Measurements from ENCODE around the gene COL21A1.

COL21A1 gene

DNA sequence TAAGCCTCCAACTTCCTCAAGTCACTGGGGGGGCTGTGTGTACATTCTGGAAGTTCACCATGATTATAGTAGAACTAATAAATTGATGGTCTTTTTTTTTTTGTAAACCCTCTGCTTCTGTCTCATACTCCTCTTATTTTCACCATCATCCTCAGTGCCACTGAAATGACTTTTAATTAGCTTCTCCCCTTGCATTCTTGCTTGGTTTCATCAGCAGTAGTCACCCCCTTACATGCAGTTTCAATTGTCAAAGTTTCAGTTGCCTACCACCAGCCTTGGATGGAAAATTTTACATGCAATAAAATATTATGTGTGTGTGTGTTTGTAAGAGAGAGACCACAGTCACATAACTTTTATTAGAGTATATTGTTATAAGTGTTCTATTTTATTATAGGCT, 196.2 kb downstream of the COL21A1 start:
- no peak for DNase-seq (ENCODE audit: low spot score)
- TF ChIP-seq, protein P1, sequence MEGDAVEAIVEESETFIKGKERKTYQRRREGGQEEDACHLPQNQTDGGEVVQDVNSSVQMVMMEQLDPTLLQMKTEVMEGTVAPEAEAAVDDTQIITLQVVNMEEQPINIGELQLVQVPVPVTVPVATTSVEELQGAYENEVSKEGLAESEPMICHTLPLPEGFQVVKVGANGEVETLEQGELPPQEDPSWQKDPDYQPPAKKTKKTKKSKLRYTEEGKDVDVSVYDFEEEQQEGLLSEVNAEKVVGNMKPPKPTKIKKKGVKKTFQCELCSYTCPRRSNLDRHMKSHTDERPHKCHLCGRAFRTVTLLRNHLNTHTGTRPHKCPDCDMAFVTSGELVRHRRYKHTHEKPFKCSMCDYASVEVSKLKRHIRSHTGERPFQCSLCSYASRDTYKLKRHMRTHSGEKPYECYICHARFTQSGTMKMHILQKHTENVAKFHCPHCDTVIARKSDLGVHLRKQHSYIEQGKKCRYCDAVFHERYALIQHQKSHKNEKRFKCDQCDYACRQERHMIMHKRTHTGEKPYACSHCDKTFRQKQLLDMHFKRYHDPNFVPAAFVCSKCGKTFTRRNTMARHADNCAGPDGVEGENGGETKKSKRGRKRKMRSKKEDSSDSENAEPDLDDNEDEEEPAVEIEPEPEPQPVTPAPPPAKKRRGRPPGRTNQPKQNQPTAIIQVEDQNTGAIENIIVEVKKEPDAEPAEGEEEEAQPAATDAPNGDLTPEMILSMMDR (IDR thresholded peaks at IDR 0.05; ENCODE audit: extremely low read depth, missing control alignments), result no peak

DNA sequence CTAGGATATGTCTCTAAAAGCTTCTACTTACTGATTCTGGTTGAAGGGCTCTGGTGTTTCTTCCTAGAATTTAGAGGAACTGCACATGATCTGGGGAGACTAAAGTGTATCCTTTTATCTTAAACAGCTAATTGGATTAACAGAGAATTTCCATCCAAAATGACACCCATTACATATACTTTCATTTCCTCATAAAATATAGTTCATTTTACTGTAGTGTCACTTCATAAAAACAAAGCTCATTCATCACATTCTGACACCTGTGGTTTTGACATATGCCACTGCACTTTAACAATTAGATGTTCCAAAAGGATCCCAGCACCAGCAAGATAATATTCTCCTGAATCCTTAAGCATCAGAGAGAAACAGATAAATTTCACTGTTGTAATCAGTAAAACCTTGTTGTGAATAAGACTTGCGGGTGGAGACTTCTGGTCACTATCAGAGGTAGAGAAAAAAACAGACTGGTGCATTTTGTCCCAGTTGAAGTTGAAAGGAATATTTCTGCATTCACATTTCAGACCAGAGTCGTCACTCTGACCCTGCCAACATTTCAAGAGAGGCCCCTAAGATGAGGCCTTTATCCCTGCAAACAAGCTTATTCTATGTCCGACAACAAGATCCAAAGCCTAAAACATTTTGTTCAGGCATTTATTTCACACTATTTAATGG, 196.7 kb downstream of the COL21A1 start:
- TF ChIP-seq, protein P1 (IDR thresholded peaks at IDR 0.05; ENCODE audit: extremely low read depth, missing control alignments), result no peak
- DNase-seq (ENCODE audit: low spot score), result no peak

DNA sequence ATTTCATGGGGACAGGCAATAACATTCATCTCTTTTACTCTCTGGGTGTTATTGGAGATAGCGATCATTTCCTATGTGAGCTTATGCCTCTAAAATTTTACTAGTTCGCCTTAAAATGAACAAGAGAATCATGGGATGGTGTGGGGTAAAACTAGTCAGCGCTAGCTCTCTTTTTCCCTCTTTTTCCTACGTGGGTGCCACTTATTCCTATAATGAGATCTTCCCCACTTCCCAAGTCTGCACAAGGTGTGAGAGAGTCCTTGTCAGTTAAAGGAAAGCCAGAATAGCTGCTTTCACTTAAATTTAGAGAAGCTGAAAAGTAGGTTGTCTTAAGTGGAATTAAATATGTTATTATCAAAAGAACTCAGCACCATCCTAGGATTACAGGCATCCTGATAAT, 198.8 kb downstream of the COL21A1 start:
- DNase-seq (ENCODE audit: low spot score), result no peak
- TF ChIP-seq, protein P1 (IDR thresholded peaks at IDR 0.05; ENCODE audit: extremely low read depth, missing control alignments), result no peak

DNA sequence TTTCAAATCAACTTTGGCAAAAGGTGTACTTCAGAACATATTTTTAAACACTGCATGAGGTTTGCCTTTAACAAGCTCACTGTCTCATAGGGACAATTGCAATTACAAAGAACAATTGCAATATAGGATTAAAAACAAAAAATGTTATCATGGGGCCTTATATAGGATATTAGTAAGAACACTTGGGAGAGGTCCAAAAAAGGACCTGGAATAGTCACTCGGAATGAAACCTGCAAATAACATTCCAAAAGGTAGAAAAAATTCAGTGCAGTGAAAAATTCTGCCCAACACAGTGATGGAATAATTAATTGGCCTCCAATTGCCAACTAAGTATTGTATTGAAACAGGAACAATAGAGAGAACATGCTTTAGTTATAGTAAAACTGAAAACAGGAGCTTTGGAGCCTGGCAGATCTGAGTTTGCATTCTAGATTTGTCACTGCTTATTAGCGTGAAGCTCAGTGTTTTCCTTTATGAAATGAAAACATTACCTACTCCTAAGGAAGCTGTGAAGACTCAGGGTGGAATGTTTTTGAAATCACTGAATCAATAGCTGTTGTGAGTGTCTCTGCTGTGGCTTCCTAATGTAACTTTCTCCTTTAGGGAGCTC, 199.3 kb downstream of the COL21A1 start:
- TF ChIP-seq, protein P1 (IDR thresholded peaks at IDR 0.05; ENCODE audit: extremely low read depth, missing control alignments), result no peak

DNA sequence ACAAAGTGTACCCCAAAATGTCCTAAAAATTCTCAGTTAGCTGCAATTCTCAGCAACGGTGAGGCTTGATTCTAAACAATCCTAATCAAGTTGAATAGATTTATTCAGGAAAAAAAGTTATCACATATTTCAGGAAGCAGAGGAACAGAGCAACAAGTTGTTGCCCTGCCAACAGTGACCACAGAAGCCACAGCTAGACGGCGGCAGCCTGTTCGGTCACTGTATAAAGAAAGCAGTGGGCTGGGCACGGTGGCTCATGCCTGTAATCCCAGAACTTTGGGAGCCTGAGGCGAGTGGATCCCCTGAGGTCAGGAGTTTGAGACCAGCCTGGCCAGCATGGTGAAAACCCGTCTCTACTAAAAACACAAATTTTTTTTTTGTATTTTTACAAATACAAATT, 200.8 kb downstream of the COL21A1 start:
- no peak for DNase-seq (ENCODE audit: low spot score)
- TF ChIP-seq, protein P1 (IDR thresholded peaks at IDR 0.05; ENCODE audit: extremely low read depth, missing control alignments), result no peak

More for the DNA sequence above, 199.3 kb downstream of the COL21A1 start:
- no peak for DNase-seq (ENCODE audit: low spot score)

DNA sequence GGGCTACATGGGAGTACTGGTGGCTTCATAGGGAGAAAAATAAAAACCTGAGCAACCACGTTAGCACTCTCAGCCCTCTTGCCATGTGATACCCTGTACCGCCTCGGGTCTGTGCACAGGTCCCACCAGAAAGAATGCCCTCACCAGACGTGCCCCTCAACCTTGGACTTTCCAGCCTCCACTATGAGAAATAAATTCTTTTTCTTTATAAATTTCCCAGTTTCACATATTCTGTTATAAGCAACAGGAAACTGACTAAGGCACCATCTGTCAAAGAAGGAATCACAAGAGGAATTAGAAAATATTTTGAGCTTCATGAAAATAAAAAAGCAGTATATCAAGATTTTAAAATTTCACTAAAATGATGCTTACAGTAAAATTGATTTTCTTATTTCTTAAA, 203.6 kb downstream of the COL21A1 start:
- DNase-seq (ENCODE audit: low spot score), result no peak
- TF ChIP-seq, protein P1 (IDR thresholded peaks at IDR 0.05; ENCODE audit: extremely low read depth, missing control alignments), result no peak

DNA sequence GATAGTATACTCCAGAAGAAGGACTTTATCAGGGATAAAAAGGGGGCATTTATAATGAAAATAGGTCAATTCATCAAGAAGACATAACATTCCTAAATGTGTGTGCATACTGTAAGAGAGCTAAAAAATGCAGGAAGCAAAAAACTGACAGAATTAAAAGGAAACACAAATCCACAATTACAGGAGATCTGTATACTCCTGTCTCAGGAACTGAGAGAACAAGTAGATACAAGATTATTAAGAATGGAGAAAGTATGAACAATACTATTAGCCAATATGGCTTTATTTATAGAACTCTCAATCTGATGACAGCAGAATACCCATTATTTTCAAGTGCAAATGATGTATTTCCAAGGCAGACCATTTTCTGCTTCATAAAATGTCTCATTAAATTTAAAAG, 204.3 kb downstream of the COL21A1 start:
- TF ChIP-seq, protein P1 (IDR thresholded peaks at IDR 0.05; ENCODE audit: extremely low read depth, missing control alignments), result no peak
- no peak for DNase-seq (ENCODE audit: low spot score)
